C4-2B (cell line): ENCODE results near the gene CPZ.

Source experiments
- H3K27ac ChIP-seq: fragments of 450-650 bp; 2 replicates; pipeline ENCODE4 v1.5.1; 2017
- ZFX ChIP-seq: fragments of 450-650 bp; IDR thresholded peaks from 2 replicates; pipeline ENCODE4 v1.6.1; 2017
- TF ChIP-seq, protein P1 (sequence below): fragments of 450-650 bp; conservative IDR thresholded peaks from 2 replicates; pipeline ENCODE4 v1.5.1; 2017; ENCODE audit warnings: mild to moderate bottlenecking

Gene CPZ

DNA sequence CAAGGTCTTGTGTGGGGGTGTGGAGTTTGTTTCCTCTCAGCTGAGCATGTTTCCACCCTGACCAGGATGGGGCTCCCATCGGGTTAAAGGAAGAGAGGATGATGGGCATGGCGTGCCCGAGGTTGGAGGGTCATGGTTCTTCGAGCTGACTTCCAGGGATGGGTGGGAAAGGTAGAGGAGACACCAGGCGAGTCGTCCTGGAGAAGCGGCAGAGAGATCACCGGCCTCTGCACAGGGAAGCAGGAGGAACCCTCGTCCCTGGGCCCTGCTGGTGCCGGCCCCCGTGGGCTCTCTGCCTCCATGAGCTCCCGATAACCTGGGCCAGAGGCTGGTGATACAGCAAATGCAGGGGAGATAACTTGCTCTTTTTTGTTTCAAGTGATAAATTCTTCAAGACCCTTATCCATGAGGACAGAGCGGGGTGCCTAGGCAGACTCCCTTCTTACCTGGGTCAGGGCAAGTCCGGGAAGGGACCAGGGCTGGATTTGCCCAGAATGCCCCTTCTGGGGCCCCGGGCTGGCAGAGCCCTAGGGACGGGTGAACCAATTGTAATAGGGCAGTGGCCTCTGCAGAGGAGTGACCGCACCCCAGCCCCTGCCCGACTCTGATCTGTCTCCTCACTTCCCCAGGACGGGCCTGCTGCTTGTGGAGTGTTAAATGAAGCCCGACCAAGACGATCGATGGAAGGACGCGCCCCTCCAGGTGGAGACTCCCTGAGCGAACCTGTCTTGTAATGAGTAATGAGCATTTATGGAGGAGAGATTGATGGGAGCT is 63.0 kb downstream of the CPZ start:
- no peak overlapping the region for H3K27ac ChIP-seq
- no peak for TF ChIP-seq ZFX
- TF ChIP-seq, protein P1, sequence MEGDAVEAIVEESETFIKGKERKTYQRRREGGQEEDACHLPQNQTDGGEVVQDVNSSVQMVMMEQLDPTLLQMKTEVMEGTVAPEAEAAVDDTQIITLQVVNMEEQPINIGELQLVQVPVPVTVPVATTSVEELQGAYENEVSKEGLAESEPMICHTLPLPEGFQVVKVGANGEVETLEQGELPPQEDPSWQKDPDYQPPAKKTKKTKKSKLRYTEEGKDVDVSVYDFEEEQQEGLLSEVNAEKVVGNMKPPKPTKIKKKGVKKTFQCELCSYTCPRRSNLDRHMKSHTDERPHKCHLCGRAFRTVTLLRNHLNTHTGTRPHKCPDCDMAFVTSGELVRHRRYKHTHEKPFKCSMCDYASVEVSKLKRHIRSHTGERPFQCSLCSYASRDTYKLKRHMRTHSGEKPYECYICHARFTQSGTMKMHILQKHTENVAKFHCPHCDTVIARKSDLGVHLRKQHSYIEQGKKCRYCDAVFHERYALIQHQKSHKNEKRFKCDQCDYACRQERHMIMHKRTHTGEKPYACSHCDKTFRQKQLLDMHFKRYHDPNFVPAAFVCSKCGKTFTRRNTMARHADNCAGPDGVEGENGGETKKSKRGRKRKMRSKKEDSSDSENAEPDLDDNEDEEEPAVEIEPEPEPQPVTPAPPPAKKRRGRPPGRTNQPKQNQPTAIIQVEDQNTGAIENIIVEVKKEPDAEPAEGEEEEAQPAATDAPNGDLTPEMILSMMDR: no peak

DNA sequence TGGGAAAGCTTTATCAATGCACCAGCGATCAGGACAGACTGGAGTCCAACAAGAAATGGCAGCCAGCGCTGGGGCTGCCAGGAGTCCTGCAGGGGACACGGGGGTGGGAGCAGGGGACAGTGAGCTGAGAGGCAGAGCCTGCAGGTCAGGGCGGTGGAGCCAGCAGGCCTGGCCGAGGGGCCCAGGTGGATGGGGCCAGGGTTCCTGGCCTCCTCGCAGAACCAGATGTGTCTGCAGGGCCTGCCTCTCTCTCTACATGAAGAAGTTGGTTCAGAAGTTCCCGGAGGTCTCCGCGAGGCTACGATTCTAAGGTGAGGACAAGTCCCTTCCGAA is 63.6 kb downstream of the CPZ start:
- H3K27ac ChIP-seq: no peak overlapping the region
- no peak for TF ChIP-seq ZFX

DNA sequence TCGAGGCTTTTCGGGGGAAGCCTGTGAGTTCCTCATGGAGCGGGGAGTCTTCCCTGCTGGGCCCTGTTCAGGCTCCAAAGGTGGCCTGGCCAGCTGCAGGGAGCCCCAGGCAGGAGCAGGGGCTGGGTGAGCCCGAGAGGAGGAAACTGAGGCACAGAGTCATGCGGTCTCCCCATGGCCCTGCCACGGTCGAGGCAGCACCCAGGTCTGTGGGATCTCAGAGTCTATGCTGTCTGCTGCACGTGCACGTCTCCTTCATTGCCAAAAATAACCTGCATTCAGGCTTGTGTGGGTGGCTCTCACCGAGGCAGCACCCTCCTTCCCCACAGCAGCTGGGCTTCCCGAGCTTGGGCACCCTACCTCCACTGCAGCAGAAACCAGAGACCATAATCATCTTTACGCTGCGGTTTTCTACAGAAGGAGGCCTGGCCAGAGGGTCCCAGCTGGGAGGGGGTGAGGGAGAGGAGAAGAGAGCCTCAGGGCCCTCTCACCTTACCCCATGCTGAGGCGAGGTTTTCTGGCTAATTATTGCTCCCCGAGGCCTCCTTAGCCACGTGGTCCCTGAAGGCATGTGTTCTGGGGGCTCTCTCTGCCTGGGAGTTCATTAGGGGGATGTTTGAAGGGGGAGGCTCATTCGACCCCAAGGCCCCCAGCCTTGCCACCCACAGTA is 64.3 kb downstream of the CPZ start:
- no peak overlapping the region for H3K27ac ChIP-seq
- TF ChIP-seq ZFX: no peak
- TF ChIP-seq, protein P1: no peak

DNA sequence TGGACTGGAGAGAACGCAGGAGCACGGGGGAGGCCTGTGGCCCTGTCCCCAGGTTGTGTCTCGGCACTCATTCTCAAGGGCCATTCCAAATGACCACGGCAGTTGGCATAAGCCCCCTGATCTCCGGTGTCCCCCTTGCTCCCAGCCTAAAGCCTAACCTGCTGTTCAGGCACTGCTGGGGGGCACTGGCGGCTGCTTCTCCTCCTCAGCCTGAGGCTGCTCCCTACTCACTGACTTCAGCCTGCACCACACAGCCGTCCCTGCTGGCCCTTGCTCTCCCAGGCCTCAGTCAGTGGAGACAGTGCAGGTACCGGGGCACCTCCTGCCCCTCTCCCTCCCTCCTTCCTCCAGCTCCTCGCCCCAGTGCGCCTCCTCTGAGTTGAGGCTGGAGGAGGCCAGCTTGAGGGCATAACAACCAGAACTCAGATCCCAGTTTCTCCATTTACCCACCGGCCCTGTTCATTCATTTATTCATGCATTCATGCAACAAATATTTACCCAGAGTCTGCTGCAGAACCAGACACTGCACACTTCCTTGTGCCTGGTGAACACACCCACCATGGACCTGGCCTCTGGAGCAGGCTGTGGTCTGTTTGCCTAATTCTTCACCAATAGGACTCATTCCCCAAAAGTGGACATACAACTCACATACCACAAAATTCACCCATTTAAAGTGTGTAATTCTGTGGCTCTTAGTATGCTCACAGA is 65.0 kb downstream of the CPZ start:
- no peak overlapping the region for H3K27ac ChIP-seq

DNA sequence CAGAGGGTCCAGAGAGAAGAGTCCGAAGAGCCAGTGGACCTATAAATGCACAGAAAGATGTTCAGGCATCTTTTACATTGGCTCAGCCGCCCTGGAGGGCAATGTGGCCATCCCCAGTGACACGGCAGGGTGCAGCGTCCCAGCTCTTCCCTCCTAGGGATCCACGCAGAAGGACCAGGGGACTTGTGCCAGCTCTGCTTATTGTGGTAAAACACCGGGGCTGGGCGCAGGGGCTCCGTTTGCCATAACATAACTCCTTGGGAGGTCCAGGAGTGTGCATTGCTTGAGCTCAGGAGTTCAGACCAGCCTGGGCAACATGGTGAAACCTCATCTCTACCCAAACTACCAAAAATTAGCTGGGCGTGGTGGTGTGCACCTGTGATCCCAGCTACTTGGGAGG is 70.2 kb downstream of the CPZ start:
- TF ChIP-seq ZFX: no peak
- TF ChIP-seq, protein P1: no peak
- no peak overlapping the region for H3K27ac ChIP-seq

More for the DNA sequence above, 65.0 kb downstream of the CPZ start:
- TF ChIP-seq, protein P1: no peak
- TF ChIP-seq ZFX: no peak

DNA sequence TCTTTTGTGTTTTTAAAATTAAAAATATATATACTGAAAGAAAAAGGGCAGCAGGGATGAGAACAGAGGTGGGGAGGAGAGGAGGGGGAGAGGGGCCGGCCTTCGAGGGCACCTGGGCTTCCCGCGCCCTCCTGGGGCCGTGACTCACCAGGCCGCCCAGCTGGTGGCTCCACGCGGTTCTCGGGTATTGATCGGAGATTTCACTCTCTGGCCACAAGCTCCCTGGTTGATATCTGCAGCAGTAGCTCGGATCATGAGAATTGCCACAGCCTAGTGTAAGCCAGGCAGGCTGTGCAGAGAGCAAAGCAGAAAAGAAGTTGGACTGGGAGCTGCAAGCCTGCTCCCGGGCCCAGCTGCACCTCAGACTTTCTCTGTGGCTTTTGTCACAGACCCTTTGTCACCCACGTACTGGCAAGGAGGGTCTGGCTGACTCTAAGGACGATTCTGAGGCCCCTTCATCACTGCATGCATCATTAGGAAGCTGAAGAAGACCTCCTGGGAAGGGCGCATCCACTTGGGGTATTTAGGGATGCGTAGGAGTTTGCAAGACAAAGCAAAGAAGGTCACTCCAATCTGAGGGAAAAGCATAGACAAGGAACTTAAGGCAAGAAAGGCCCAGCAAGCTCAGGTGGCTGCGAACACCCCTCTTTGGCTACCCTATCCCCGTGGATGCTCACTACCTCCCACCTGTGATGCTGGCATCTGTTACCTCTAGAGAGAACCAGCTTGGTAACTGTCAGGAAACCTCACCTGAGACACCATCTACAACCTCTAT is 71.7 kb downstream of the CPZ start:
- H3K27ac ChIP-seq: no peak overlapping the region
- TF ChIP-seq, protein P1: no peak
- TF ChIP-seq ZFX: no peak

DNA sequence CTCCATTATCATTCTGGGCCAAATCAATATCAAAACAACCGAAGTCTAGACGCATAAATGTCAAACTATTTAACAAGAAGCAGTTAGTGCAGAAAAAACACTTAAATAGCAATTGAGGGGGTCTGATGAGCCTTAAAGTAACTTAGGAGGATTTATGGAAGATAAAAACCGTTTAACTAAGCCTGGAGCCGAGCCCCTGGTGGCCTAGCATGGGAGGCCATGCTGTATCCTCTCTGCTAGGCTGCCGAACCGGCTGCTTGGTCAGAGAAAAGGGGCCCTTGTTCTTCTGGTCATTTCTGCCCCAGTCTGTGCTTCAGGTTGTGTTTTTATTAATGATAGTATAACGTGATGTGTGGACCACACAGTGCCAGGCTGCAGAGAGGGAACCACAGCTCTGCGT is 72.4 kb downstream of the CPZ start:
- H3K27ac ChIP-seq: no peak overlapping the region
- TF ChIP-seq, protein P1: no peak
- TF ChIP-seq ZFX: no peak
